ENCODE results near the gene RBM15. TPM values are rescaled to one million over a fixed set of nuclear protein-coding genes. Genes with fewer than 3 reads are reported as not detected.

RBM15 gene, protein sequence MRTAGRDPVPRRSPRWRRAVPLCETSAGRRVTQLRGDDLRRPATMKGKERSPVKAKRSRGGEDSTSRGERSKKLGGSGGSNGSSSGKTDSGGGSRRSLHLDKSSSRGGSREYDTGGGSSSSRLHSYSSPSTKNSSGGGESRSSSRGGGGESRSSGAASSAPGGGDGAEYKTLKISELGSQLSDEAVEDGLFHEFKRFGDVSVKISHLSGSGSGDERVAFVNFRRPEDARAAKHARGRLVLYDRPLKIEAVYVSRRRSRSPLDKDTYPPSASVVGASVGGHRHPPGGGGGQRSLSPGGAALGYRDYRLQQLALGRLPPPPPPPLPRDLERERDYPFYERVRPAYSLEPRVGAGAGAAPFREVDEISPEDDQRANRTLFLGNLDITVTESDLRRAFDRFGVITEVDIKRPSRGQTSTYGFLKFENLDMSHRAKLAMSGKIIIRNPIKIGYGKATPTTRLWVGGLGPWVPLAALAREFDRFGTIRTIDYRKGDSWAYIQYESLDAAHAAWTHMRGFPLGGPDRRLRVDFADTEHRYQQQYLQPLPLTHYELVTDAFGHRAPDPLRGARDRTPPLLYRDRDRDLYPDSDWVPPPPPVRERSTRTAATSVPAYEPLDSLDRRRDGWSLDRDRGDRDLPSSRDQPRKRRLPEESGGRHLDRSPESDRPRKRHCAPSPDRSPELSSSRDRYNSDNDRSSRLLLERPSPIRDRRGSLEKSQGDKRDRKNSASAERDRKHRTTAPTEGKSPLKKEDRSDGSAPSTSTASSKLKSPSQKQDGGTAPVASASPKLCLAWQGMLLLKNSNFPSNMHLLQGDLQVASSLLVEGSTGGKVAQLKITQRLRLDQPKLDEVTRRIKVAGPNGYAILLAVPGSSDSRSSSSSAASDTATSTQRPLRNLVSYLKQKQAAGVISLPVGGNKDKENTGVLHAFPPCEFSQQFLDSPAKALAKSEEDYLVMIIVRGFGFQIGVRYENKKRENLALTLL
- 10.3 TPM for polyA plus RNA-seq (2012; ENCODE audit: insufficient read depth, insufficient read length, low read depth)

GRCh38 chr1:110338886-110339406 lies at the start of gene RBM15:
RBM15 (plus strand) TSS chr1:110339377; CDS start chr1:110339406, 29 bp downstream.
- Histone ChIP-seq H3K36me3 (peaks cover 30% of the 10 kb centered on the region), H3K4me3 (ENCODE audit: low read depth, low read length) (peak within 1 kb of the TSS; percentile 90), H3K27me3 (no peaks in the 10 kb centered on the region), H3K9me3 (no peaks in the 10 kb centered on the region), H3K4me1 (peaks cover 12% of the 10 kb centered on the region; the same call in 1 of the 2 replicates)
- TF ChIP-seq CTCF (IDR thresholded peaks at IDR 0.05; ENCODE audit: low read depth, low read length): no peak
- peak; percentile 97 for DNase-seq

- Histone ChIP-seq H3K36me3 (no peaks in the 10 kb centered on the region), H3K9me3 (no peaks in the 10 kb centered on the region), H3K4me3 (ENCODE audit: low read depth, low read length) (no peak overlapping the region), H3K27me3 (no peaks in the 10 kb centered on the region), H3K4me1 (no peaks in the 10 kb centered on the region)
- no peak for DNase-seq
- TF ChIP-seq CTCF (IDR thresholded peaks at IDR 0.05; ENCODE audit: low read depth, low read length): no peak
Observed at GRCh38 chr1:110291241-110292030, 47.7 kb upstream of the RBM15 start.

DNA sequence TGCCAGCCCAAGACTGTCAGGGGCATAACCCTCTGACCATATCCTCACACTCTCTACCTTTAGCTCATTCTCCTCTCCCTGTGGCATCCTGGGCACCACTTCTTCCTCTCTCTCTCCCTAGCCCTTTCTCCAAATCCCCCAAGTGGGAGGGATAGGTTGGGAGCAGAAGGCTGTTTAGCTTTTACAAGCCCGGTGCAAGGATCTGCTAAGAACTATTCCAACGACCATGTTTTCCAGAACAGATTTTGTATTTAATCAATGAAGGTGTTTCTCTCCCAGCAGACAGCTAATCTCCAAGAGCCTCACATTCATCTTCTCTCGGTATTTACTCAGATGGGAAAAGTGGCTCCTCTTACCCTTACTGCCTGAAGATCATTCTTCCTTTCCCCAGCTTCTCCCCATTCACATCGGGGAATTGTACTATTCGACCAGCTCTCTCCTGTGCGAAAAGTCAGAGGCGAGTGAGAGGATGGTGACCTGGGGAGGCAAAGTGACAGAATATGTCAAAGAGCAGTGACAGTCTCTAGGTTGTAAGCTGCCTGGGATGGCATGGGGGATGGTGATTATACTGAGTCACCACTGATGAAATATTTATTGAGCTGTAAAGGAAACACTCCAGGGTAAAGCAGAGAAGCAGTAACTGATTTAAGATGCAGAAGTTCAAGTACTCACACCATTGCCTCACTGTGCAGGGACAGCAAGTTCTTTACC lies 47.0 kb upstream of the RBM15 start:
- H3K4me1 ChIP-seq: no peaks in the 10 kb centered on the region
- DNase-seq: no peak
- no peak overlapping the region for H3K4me3 ChIP-seq (ENCODE audit: low read depth, low read length)
- H3K9me3 ChIP-seq: no peaks in the 10 kb centered on the region
- no peaks in the 10 kb centered on the region for H3K27me3 ChIP-seq
- no peaks in the 10 kb centered on the region for H3K36me3 ChIP-seq
- no peak for TF ChIP-seq CTCF (IDR thresholded peaks at IDR 0.05; ENCODE audit: low read depth, low read length)

GRCh38 chr1:110293601-110294104 lies 45.5 kb upstream of the RBM15 start:
- H3K9me3 ChIP-seq: no peaks in the 10 kb centered on the region
- no peak overlapping the region for H3K4me3 ChIP-seq (ENCODE audit: low read depth, low read length)
- H3K27me3 ChIP-seq: no peaks in the 10 kb centered on the region
- no peaks in the 10 kb centered on the region for H3K36me3 ChIP-seq
- no peak for TF ChIP-seq CTCF (IDR thresholded peaks at IDR 0.05; ENCODE audit: low read depth, low read length)
- no peaks in the 10 kb centered on the region for H3K4me1 ChIP-seq
- DNase-seq: no peak

DNA sequence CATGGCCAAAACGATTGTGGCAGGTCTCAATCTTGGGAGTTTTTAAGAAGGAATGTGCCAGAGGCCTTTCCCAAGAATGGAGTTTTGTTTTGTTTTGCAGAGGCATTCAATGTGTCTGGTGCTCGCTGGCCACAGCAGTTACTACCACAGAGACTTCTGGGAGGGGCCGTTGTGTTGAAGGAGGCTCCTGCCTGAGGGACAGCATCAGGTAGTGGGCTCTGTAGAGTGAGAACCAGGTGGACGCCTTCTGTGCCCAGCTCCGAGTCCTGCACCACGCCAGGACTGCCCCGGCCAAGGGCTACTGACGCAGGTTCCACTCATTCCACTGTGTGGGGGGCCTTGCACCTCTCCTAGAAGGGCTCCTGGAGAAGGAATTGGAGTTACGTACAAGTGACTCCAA lies 44.9 kb upstream of the RBM15 start:
- Histone ChIP-seq H3K27me3 (no peaks in the 10 kb centered on the region), H3K4me3 (ENCODE audit: low read depth, low read length) (no peak overlapping the region), H3K9me3 (no peaks in the 10 kb centered on the region), H3K36me3 (no peaks in the 10 kb centered on the region), H3K4me1 (no peaks in the 10 kb centered on the region)
- TF ChIP-seq CTCF (IDR thresholded peaks at IDR 0.05; ENCODE audit: low read depth, low read length): no peak
- DNase-seq: no peak
